ENCODE data around the gene P4HTM.

The P4HTM gene

DNA sequence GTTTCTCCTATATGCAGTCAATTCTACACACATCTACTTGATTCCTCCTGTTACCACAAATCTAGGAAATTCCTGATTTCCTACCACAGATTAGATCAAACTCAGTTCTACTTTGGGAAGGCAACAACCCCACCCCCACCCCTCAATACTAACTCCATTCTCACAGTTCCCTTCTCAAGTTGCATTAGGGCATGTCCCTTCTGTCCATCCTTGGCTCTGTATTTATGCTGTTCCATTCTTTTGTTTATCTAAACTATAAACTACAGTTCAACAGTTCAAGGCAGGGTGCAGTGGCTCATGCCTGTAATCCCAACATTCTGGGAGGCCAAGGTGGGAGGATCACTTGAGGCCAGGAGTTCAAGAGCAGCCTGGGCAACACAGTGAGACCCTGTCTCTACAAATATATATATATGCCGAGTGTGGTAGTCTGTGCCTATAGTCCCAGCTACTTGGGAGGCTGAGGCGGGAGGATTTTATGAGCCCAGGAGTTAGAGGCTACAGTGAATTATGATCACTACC, 64.4 kb downstream of the P4HTM start:
- TF ChIP-seq, protein P1, sequence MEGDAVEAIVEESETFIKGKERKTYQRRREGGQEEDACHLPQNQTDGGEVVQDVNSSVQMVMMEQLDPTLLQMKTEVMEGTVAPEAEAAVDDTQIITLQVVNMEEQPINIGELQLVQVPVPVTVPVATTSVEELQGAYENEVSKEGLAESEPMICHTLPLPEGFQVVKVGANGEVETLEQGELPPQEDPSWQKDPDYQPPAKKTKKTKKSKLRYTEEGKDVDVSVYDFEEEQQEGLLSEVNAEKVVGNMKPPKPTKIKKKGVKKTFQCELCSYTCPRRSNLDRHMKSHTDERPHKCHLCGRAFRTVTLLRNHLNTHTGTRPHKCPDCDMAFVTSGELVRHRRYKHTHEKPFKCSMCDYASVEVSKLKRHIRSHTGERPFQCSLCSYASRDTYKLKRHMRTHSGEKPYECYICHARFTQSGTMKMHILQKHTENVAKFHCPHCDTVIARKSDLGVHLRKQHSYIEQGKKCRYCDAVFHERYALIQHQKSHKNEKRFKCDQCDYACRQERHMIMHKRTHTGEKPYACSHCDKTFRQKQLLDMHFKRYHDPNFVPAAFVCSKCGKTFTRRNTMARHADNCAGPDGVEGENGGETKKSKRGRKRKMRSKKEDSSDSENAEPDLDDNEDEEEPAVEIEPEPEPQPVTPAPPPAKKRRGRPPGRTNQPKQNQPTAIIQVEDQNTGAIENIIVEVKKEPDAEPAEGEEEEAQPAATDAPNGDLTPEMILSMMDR (IDR thresholded peaks at IDR 0.05), result no peak
- DNase-seq, result no peak
- Mint-ChIP-seq H3K27ac (peak overlapping the region; percentile 32), H3K36me3 (ENCODE audit: low read depth) (peaks cover 71% of the 10 kb centered on the region), H3K4me3 (no peak overlapping the region), H3K27me3 (ENCODE audit: low read depth, poor library complexity) (no peaks in the 10 kb centered on the region), H3K4me1 (no peaks in the 10 kb centered on the region), H3K9me3 (no peaks in the 10 kb centered on the region)

Data from nephron progenitor cell (in vitro differentiated cells).